H1 (cell line): ENCODE data around the gene TNFRSF6B. TPM values are rescaled to one million over a fixed set of nuclear protein-coding genes. Genes with fewer than 3 reads are reported as not detected.

Source experiments
- CTCF ChIA-PET: fragments of 300-600 bp; sonication (Branson Sonifier 250); formaldehyde crosslinking; loops from one replicate; lab custom pipeline; 2021; ENCODE audit not compliant: partially characterized antibody; lab: Charles Lee
- POLR2A ChIA-PET: fragments of 300-600 bp; sonication (Branson Sonifier 250); formaldehyde crosslinking; loops from one replicate; lab custom pipeline; 2021; ENCODE audit warnings: inconsistent platforms; ENCODE audit not compliant: partially characterized antibody; lab: Charles Lee
- DNase-seq, 2 experiments: peaks; one replicate each; pipeline versions ENCODE4 v3.0.0 to v3.0.0-alpha.2; 2010 to 2022; ENCODE audit warnings: low spot score in 2 of 2, low read depth in 1 of 2, mixed read lengths in 1 of 2
- FAIRE-seq: peaks from 2 replicates; lab custom pipeline; 2011; peaks lifted over from hg19 to GRCh38; lab: Jason Lieb, UNC
- H2AFZ ChIP-seq: 2 replicates; pipeline ENCODE4 v1.8.1; 2012; ENCODE audit warnings: low read length, inconsistent platforms
- H2AK5ac ChIP-seq: 2 replicates; pipeline ENCODE4 v1.6.1; 2013; ENCODE audit warnings: low read depth, low read length
- H2BK120ac ChIP-seq: replicated peaks from 2 replicates; pipeline ENCODE3; 2013; ENCODE audit warnings: low read depth, low read length, inconsistent platforms
- H2BK12ac ChIP-seq: 2 replicates; pipeline ENCODE4 v1.6.1; 2013; ENCODE audit warnings: low read depth, low read length
- H2BK15ac ChIP-seq: 2 replicates; pipeline ENCODE4 v1.6.1; 2013; ENCODE audit warnings: low read length
- H2BK20ac ChIP-seq: 2 replicates; pipeline ENCODE4 v1.6.1; 2013; ENCODE audit warnings: low read length
- H2BK5ac ChIP-seq: 2 replicates; pipeline ENCODE4 v1.6.1; 2013; ENCODE audit warnings: low read depth, low read length
- H3K14ac ChIP-seq: 2 replicates; pipeline ENCODE4 v1.6.1; 2013; ENCODE audit warnings: inconsistent platforms; ENCODE audit not compliant: insufficient read length
- H3K18ac ChIP-seq: 2 replicates; pipeline ENCODE4 v1.6.1; 2013; ENCODE audit warnings: low read length; ENCODE audit errors: extremely low read depth
- H3K23ac ChIP-seq: 2 replicates; pipeline ENCODE4 v1.6.1; 2013; ENCODE audit warnings: inconsistent platforms; ENCODE audit not compliant: insufficient read length
- H3K23me2 ChIP-seq: 2 replicates; pipeline ENCODE4 v1.6.1; 2013; ENCODE audit warnings: low read depth, low read length
- H3K27ac ChIP-seq: 2 replicates; pipeline ENCODE4 v1.6.1; 2011; ENCODE audit warnings: low read depth, low read length, inconsistent platforms
- H3K27me3 ChIP-seq, 4 experiments: replicated peaks in 1 of 4; 1 replicate in 1 of 4; 2 replicates in 3 of 4; pipeline versions ENCODE4 v1.6.1 to v1.8.1; 2011 to 2013; ENCODE audit warnings: low read length in 3 of 4, mild to moderate bottlenecking in 3 of 4, inconsistent platforms in 2 of 4, mixed read lengths in 2 of 4, moderate library complexity in 1 of 4; ENCODE audit not compliant: control insufficient read depth in 3 of 4, insufficient read depth in 3 of 4; ENCODE audit errors: extremely low read depth in 1 of 4
- H3K36me3 ChIP-seq, 4 experiments: 2 replicates each; pipeline versions ENCODE4 v1.6.1 to v1.8.1; 2011 to 2013; ENCODE audit warnings: mild to moderate bottlenecking in 4 of 4, low read length in 3 of 4, moderate library complexity in 2 of 4, control low read depth in 1 of 4, inconsistent platforms in 1 of 4; ENCODE audit not compliant: insufficient read depth in 4 of 4, control insufficient read depth in 2 of 4
- H3K4ac ChIP-seq: replicated peaks from 2 replicates; pipeline ENCODE3; 2013; ENCODE audit warnings: low read length, low read depth, mixed read lengths, inconsistent platforms; ENCODE audit not compliant: insufficient read length
- H3K4me1 ChIP-seq, 4 experiments: replicated peaks in 1 of 4; 1 replicate in 1 of 4; 2 replicates in 3 of 4; pipeline versions ENCODE4 v1.6.1 to v1.8.1; 2011 to 2013; ENCODE audit warnings: low read length in 3 of 4, inconsistent platforms in 2 of 4, mixed read lengths in 1 of 4; ENCODE audit not compliant: insufficient read depth in 4 of 4, control insufficient read depth in 3 of 4
- H3K4me2 ChIP-seq, 2 experiments: 2 replicates each; pipeline versions ENCODE4 v1.6.1 to v1.8.1; 2011 to 2013; ENCODE audit warnings: low read depth in 2 of 2, low read length in 2 of 2, control low read depth in 1 of 2, inconsistent platforms in 1 of 2, mild to moderate bottlenecking in 1 of 2; ENCODE audit not compliant: insufficient read depth in 1 of 2
- H3K4me3 ChIP-seq, 4 experiments: fragments of 200-600, 300-600 bp in 1 of 4; sonication (generic), shearing (Covaris generic), sonication (Bioruptor Twin) in 1 of 4; 2 replicates each; pipeline versions ENCODE4 v1.5.1 to v1.8.1; 2011 to 2016; ENCODE audit warnings: low read length in 4 of 4, low read depth in 3 of 4, control low read depth in 2 of 4, inconsistent platforms in 2 of 4, mild to moderate bottlenecking in 2 of 4, mixed read lengths in 1 of 4, moderate library complexity in 1 of 4; ENCODE audit not compliant: insufficient read depth in 2 of 4; ENCODE audit errors: extremely low read depth in 1 of 4
- H3K56ac ChIP-seq: replicated peaks from 2 replicates; pipeline ENCODE3; 2013; ENCODE audit warnings: low read depth, mild to moderate bottlenecking, mixed read lengths, low read length, inconsistent platforms; ENCODE audit not compliant: insufficient read length
- H3K79me1 ChIP-seq: 2 replicates; pipeline ENCODE4 v1.6.1; 2013; ENCODE audit warnings: low read depth, low read length, control low read depth
- H3K79me2 ChIP-seq, 2 experiments: 2 replicates each; pipeline versions ENCODE4 v1.6.1 to v1.8.1; 2012 to 2013; ENCODE audit warnings: low read length in 2 of 2, mild to moderate bottlenecking in 2 of 2, inconsistent platforms in 1 of 2; ENCODE audit not compliant: insufficient read depth in 2 of 2, control insufficient read depth in 1 of 2
- H3K9ac ChIP-seq, 4 experiments: replicated peaks in 1 of 4; 1 replicate in 1 of 4; 2 replicates in 3 of 4; pipeline versions ENCODE4 v1.6.1 to v1.8.1; 2011 to 2013; ENCODE audit warnings: low read depth in 3 of 4, low read length in 3 of 4, control low read depth in 2 of 4, mild to moderate bottlenecking in 2 of 4, moderate library complexity in 2 of 4, inconsistent platforms in 1 of 4; ENCODE audit errors: extremely low read depth in 1 of 4
- H3K9me3 ChIP-seq, 2 experiments: 2 replicates each; pipeline versions ENCODE4 v1.6.1 to v1.8.1; 2012 to 2013; ENCODE audit warnings: mild to moderate bottlenecking in 2 of 2, moderate library complexity in 2 of 2, control low read depth in 1 of 2, inconsistent platforms in 1 of 2, low read depth in 1 of 2, low read length in 1 of 2, mixed read lengths in 1 of 2; ENCODE audit not compliant: insufficient read depth in 2 of 2
- H4K20me1 ChIP-seq, 2 experiments: replicated peaks in 1 of 2; 2 replicates each; pipeline versions ENCODE3 to v1.8.1; 2011 to 2013; ENCODE audit warnings: inconsistent platforms in 2 of 2, low read length in 2 of 2, mild to moderate bottlenecking in 1 of 2; ENCODE audit not compliant: insufficient read depth in 2 of 2, control insufficient read depth in 1 of 2
- H4K5ac ChIP-seq: 2 replicates; pipeline ENCODE4 v1.6.1; 2013; ENCODE audit warnings: low read length, low read depth, mixed read lengths, inconsistent platforms; ENCODE audit not compliant: insufficient read length
- H4K8ac ChIP-seq: 2 replicates; pipeline ENCODE4 v1.8.0; 2013; ENCODE audit warnings: mild to moderate bottlenecking, moderate library complexity, low read length, inconsistent platforms; ENCODE audit not compliant: insufficient read depth; ENCODE audit errors: extremely low read depth
- H4K91ac ChIP-seq: replicated peaks from 2 replicates; pipeline ENCODE3; 2013; ENCODE audit warnings: low read length, mixed read lengths, inconsistent platforms; ENCODE audit not compliant: insufficient read length
- PHF8 ChIP-seq: fragments of 200-600 bp; sonication (generic); conservative IDR thresholded peaks from 2 replicates; pipeline ENCODE4 v1.7.1; 2012; ENCODE audit warnings: low read depth, mild to moderate bottlenecking, inconsistent platforms, low read length, moderate library complexity
- WGBS, 2 experiments: shearing (Covaris generic) in 1 of 2; methylation state at CpG; one replicate each; pipeline versions ENCODE4 v1.1.6 to v1.1.7; 2013 to 2015; ENCODE audit warnings: low lambda C conversion rate in 2 of 2, mixed read lengths in 2 of 2, inconsistent platforms in 1 of 2, low coverage in 1 of 2, missing lambda C conversion rate in 1 of 2; ENCODE audit not compliant: insufficient replicate concordance in 2 of 2, insufficient coverage in 1 of 2, insufficient read length in 1 of 2; ENCODE audit errors: extremely low coverage in 1 of 2, missing lambda C conversion rate in 1 of 2; 5-methylcytosine and 5-hydroxymethylcytosine counted together
- polyA plus RNA-seq, 7 experiments: library from polyadenylated mRNA; depleted of rRNA in 3 of 7; stranded (reverse) in 5 of 7; unstranded in 2 of 7; fragments of >200 nt in 5 of 7; fragments of 200-250 nt in 2 of 7; gene quantifications; 1 replicate in 5 of 7; 2 replicates in 1 of 7; 4 replicates in 1 of 7; pipeline versions ENCODE4 v1.2.1 to v1.2.3, GENCODE V29; 2011 to 2013; ENCODE audit warnings: missing spikeins in 2 of 7, mixed read lengths in 2 of 7
- total RNA-seq: library from RNA; stranded (reverse); fragmentation: NEBNext Ultra II Directional; extraction: Animal tissue kit (Norgen Biotek cat#: 25700); gene quantifications from 2 replicates; pipeline ENCODE4 v1.2.1, GENCODE V29; 2021
- TF ChIP-seq, protein P1 (sequence below): IDR thresholded peaks from 2 replicates; pipeline ENCODE4 v1.6.1; 2011; ENCODE audit warnings: low read depth, mild to moderate bottlenecking, low read length; ENCODE audit not compliant: insufficient read depth

The TNFRSF6B gene
- total and polyA plus RNA-seq, 2 of the 8 experiments (the other 6 are each of a cell fraction or from before 2014, with no cell fraction given) = 3.1 TPM; not detected in 1

DNA sequence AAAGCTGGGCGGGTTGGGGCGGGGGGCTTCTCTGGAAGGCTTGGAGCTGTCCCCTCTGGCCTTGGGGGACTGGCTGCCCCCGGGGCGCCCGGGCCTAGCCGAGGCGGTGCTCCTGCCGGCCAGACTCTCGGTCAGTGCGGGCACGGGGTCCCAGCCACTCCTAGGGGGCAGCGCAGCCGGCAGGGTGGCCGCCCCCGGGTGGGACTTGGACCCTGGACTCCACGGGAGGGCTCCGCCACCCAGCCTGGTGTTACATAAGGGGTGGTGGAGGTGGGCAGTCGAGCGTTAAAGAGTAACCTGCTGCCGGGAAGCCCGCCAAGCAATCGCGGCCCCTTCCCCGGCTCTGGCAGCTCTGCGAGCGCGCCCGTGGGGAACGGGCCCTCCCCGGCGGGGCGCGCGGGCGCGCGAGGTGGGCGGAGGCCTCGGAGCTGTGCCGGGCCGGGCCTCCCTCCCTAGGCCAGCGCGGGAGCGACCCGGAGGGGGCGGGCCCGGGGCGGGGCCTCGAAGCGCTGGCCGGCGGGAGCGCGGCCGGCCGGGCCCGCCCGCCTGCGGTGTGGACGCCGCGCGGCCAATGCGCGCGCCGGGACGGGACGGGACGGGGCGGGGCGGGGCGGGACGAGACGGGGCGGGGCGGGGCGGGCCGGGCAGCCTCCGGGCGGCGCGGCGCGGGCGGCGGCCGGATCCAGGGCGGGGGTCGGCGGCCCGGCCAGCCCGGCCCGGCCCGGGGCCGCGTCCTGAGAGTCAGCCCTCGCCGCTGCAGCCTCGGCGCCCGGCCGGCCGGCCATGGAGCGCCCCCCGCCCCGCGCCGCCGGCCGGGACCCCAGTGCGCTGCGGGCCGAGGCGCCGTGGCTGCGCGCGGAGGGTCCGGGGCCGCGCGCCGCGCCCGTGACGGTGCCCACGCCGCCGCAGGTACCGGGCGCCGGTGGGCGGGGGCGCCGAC lies 42.9 kb downstream of the TNFRSF6B start, which contains the start of gene SLC2A4RG:
SLC2A4RG (plus strand) TSS at position 647 of the 940 bp plus-strand sequence; CDS start at position 784, 137 bp downstream.
- Histone ChIP-seq H3K4ac (peak within 1 kb of the TSS; percentile 11), H3K27ac (no peak within 1 kb of the TSS), H4K5ac (no peak within 1 kb of the TSS), H3K9me3 (no peaks in the 10 kb centered on the region), H4K91ac (peak within 1 kb of the TSS; percentile 54), H3K23ac (no peak within 1 kb of the TSS), H4K8ac (peak within 1 kb of the TSS; percentile 93), H3K79me1 (no peaks in the 10 kb centered on the region), H3K56ac (no peak within 1 kb of the TSS), H2BK12ac (no peak within 1 kb of the TSS), H3K79me2 (no peaks in the 10 kb centered on the region), H3K27me3 (peaks cover 0 to 12% (median 8%) of the 10 kb centered on the region in 4 experiments; a peak in 4 of 7 replicates), H2AFZ (no peak within 1 kb of the TSS), H2BK5ac (peak within 1 kb of the TSS; percentile 78; the same call in 1 of the 2 replicates), H2BK15ac (no peak within 1 kb of the TSS; the same call in 1 of the 2 replicates), H3K36me3 (peaks cover 0 to 23% (median 5%) of the 10 kb centered on the region in 4 experiments; a peak in 2 of 8 replicates), H3K4me1 (peaks cover 0 to 20% (median 11%) of the 10 kb centered on the region in 4 experiments; a peak in 6 of 7 replicates), H2AK5ac (no peak within 1 kb of the TSS), H3K4me2 (peak within 1 kb of the TSS; percentile 71 to 95), H3K18ac (peak within 1 kb of the TSS; percentile 60), H2BK20ac (no peak within 1 kb of the TSS), H3K14ac (no peak within 1 kb of the TSS), H2BK120ac (no peak within 1 kb of the TSS), H3K4me3 (peak within 1 kb of the TSS; percentile 49 to 83 (median 60)), H3K9ac (peak within 1 kb of the TSS; percentile 49 to 86 (median 52); a peak in 6 of 7 replicates), H4K20me1 (peaks cover 1 to 20% of the 10 kb centered on the region in 2 experiments), H3K23me2 (peaks cover 13% of the 10 kb centered on the region; the same call in 1 of the 2 replicates)
- CTCF ChIA-PET = interaction anchor here (0.6 to 2.6 kb wide), 6 partner anchors 11 to 97 kb away, joined by 3 to 7 read pairs (median 4); no protein-coding TSS in a partner anchor
- no peak for FAIRE-seq
- peak in 1 of 2 experiments; percentile 79 for DNase-seq
- WGBS, 2 experiments = 3% methylated on average over 34 of the region's 136 CpGs; no CpG with 5 or more reads in 1 of the 2 experiments
- POLR2A ChIA-PET = interaction anchor here (0.6 to 3.0 kb wide), 10 partner anchors 8 to 234 kb away, joined by 3 to 16 read pairs (median 5); partner anchors contain the start of genes ARFRP1, TPD52L2 and ZGPAT
- TF ChIP-seq, protein P1, sequence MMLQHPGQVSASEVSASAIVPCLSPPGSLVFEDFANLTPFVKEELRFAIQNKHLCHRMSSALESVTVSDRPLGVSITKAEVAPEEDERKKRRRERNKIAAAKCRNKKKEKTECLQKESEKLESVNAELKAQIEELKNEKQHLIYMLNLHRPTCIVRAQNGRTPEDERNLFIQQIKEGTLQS = no peak
- TF ChIP-seq PHF8 = 0 out of 2 replicates have a peak, but pooled peaks have one; percentile 11
